Activated CD4-positive, alpha-beta T cell treated with anti-CD3 and anti-CD28 coated beads, Interleukin-2, amount 50 U/mL, for 16 hours (primary cell): ENCODE measurements around the gene ENTPD8.
"Not testable (repeated sequence)": the region's sequence is repeated elsewhere in the genome, so short reads cannot be mapped to it uniquely, and the experiment has no call there.

Experiments used
- DNase-seq: peaks from one replicate; pipeline ENCODE4 v3.0.0-alpha.2; 2020

ENTPD8 gene

GRCh38 chr9:137457406-137458193 lies 16.4 kb upstream of the ENTPD8 start:
- DNase-seq: no peak

GRCh38 chr9:137456864-137457405 lies 15.8 kb upstream of the ENTPD8 start:
- DNase-seq: no peak

- DNase-seq: no peak
Observed at GRCh38 chr9:137456061-137456863, 15.1 kb upstream of the ENTPD8 start.

GRCh38 chr9:137455359-137455991 lies 14.3 kb upstream of the ENTPD8 start:
- DNase-seq: no peak

GRCh38 chr9:137454597-137455358 lies 13.6 kb upstream of the ENTPD8 start:
- no peak for DNase-seq

- DNase-seq: no peak
Observed at GRCh38 chr9:137454145-137454596, 13.0 kb upstream of the ENTPD8 start.

- peak; percentile 72 for DNase-seq
Observed at GRCh38 chr9:137453643-137454081, 12.5 kb upstream of the ENTPD8 start.

- DNase-seq: no peak
Observed at GRCh38 chr9:137452761-137453642, 11.8 kb upstream of the ENTPD8 start.

GRCh38 chr9:137452006-137452760 lies 11.0 kb upstream of the ENTPD8 start:
- DNase-seq: no peak

- not testable (repeated sequence) for DNase-seq
Observed at GRCh38 chr9:137451264-137452005, 10.3 kb upstream of the ENTPD8 start.

- not testable (repeated sequence) for DNase-seq
Observed at GRCh38 chr9:137450539-137451222, 9.5 kb upstream of the ENTPD8 start.

- DNase-seq: no peak
Observed at GRCh38 chr9:137449931-137450538, 8.9 kb upstream of the ENTPD8 start.

- DNase-seq: no peak
Observed at GRCh38 chr9:137449081-137449844, 8.1 kb upstream of the ENTPD8 start.

GRCh38 chr9:137448602-137448962 lies 7.4 kb upstream of the ENTPD8 start:
- no peak for DNase-seq

- DNase-seq: no peak
Observed at GRCh38 chr9:137447722-137448601, 6.8 kb upstream of the ENTPD8 start.

- DNase-seq: no peak
Observed at GRCh38 chr9:137446851-137447471, 5.8 kb upstream of the ENTPD8 start.
